Measurements from ENCODE around the gene MIER2. TPM values are rescaled to one million over a fixed set of nuclear protein-coding genes. Genes with fewer than 3 reads are reported as not detected.

Gene MIER2
- total and polyA plus RNA-seq, 10 of the 15 experiments (the other 5 are each of a cell fraction or from before 2014, with no cell fraction given), result 0.48 to 23.6 (median 12.1) TPM

DNA sequence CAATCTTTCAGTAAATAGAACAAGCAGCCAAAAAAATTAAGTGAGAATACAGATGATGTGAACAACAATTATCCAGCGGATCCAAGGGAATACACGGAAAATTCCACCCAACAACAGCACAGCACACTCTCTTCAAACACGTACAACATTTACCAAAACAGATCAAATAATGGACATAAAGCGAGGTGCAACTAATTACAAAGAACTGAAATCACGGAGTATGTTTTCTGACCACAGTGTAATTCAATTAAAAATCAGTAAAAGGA, 26.2 kb downstream of the MIER2 start (continued):
- TF ChIP-seq HDGF (IDR thresholded peaks at IDR 0.05) (no peak), NFYB (IDR thresholded peaks at IDR 0.05; ENCODE audit: insufficient read depth, low read depth, low read length) (no peak)
- TF ChIP-seq, protein P1, sequence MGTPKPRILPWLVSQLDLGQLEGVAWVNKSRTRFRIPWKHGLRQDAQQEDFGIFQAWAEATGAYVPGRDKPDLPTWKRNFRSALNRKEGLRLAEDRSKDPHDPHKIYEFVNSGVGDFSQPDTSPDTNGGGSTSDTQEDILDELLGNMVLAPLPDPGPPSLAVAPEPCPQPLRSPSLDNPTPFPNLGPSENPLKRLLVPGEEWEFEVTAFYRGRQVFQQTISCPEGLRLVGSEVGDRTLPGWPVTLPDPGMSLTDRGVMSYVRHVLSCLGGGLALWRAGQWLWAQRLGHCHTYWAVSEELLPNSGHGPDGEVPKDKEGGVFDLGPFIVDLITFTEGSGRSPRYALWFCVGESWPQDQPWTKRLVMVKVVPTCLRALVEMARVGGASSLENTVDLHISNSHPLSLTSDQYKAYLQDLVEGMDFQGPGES (IDR thresholded peaks at IDR 0.05), result no peak

DNA sequence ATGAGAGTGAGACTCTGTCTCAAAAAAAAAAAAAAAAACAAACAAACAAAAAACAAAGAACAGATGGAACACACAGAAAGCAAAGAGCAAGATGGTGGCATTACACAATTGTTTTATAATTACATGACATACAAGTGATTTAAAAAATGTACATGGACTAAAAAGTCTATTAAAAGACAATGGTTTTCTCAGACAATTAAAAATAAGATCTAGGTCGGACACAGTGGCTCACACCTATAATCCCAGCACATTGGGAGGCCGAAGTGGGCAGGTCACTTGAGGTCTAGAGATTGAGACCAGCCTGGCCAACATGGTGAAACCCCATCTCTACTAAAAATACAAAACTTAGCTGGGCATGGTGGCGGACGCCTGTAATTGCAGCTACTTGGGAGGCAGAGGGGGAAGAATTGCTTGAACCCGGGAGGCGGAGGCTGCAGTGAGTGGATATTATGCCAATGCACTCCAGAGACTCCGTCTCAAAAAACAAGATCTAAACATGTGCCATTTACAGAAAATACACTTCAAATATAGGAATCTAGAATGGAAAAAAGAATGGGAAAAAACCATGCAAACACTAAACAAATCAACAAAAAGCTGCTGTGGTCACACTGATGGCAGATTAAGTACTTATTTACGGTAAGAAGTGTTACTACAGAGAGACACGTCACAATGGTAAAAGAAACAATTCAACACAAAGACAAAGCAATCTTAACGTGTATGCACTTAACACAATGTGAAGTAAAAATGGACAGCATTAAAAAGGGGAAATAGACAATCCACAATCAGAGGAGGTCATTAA, 26.7 kb downstream of the MIER2 start:
- Histone ChIP-seq H4K20me1 (ENCODE audit: control insufficient read depth, insufficient read depth) (no peaks in the 10 kb centered on the region), H3K27ac (ENCODE audit: control insufficient read depth, insufficient read depth) (no peak overlapping the region), H3K79me2 (ENCODE audit: control insufficient read depth, insufficient read depth, low read length) (no peaks in the 10 kb centered on the region), H3K9ac (ENCODE audit: control insufficient read depth, insufficient read depth, low read length) (no peak overlapping the region), H3K9me3 (replicated peaks; ENCODE audit: control insufficient read depth, insufficient read depth, low read length) (no peaks in the 10 kb centered on the region; the same call in 2 of the 3 replicates), H3K36me3 (ENCODE audit: control insufficient read depth in 2 of 2, insufficient read depth in 2 of 2, low read length in 1 of 2) (peaks cover 3 to 10% of the 10 kb centered on the region in 2 experiments; a peak in 3 of 4 replicates), H3K4me1 (ENCODE audit: control insufficient read depth, insufficient read depth, low read length) (no peaks in the 10 kb centered on the region), H3K4me3 (no peak overlapping the region), H3K4me2 (ENCODE audit: control insufficient read depth, insufficient read depth) (no peak overlapping the region), H3K27me3 (replicated peaks in 1 of 2; ENCODE audit: control insufficient read depth in 2 of 2, insufficient read depth in 2 of 2, low read length in 1 of 2) (no peaks in the 10 kb centered on the region), H2AFZ (ENCODE audit: control insufficient read depth, low read depth, low read length) (no peak overlapping the region)
- ChIA-PET RAD21 (ENCODE audit: unreplicated experiment) (no interaction called here), POLR2A (no interaction called here), CTCF (no interaction called here), SMC1A (ENCODE audit: uncharacterized antibody, unreplicated experiment) (no interaction called here)
- no TSS peak for BruUV-seq (replicated peaks)
- intact Hi-C loops (cut with micrococcal nuclease; ENCODE audit: unreplicated experiment), result no loop called here
- WGBS (ENCODE audit: insufficient coverage, insufficient replicate concordance, low lambda C conversion rate, missing lambda C conversion rate), result 81% methylated on average over 10 of the region's 10 CpGs
- no peak for DNase-seq (ENCODE audit: low read depth, low spot score)
- ATAC-seq, result no peak
- in situ Hi-C loops (cut with MboI), result no loop called here
- FAIRE-seq, result no peak
- TF ChIP-seq STAT3 (IDR thresholded peaks at IDR 0.05; ENCODE audit: low read depth, low read length), result no peak
- TF ChIP-seq, protein P2, sequence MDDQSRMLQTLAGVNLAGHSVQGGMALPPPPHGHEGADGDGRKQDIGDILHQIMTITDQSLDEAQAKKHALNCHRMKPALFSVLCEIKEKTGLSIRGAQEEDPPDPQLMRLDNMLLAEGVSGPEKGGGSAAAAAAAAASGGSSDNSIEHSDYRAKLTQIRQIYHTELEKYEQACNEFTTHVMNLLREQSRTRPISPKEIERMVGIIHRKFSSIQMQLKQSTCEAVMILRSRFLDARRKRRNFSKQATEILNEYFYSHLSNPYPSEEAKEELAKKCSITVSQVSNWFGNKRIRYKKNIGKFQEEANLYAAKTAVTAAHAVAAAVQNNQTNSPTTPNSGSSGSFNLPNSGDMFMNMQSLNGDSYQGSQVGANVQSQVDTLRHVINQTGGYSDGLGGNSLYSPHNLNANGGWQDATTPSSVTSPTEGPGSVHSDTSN (IDR thresholded peaks at IDR 0.05; ENCODE audit: insufficient replicate concordance, low read depth, low read length), result no peak
- TF ChIP-seq, protein P3, sequence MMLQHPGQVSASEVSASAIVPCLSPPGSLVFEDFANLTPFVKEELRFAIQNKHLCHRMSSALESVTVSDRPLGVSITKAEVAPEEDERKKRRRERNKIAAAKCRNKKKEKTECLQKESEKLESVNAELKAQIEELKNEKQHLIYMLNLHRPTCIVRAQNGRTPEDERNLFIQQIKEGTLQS (IDR thresholded peaks at IDR 0.05; ENCODE audit: borderline replicate concordance, extremely low read depth, low read depth, low read length), result no peak

Measured in GM12878 (cell line).